Esophagus squamous epithelium (tissue), 4 donors: Measurements from ENCODE around the gene FAM187B.

Source experiments
- CTCF ChIP-seq, 6 experiments: fragments of 450-650 bp in 4 of 6; fragments of 200-600 bp in 2 of 6; sonication (generic) in 2 of 6; IDR thresholded peaks; one replicate each; pipeline ENCODE4 v1.5.1; 2016 to 2019; ENCODE audit warnings: antibody characterized with exemption in 6 of 6, mild to moderate bottlenecking in 4 of 6, moderate library complexity in 4 of 6
- POLR2A ChIP-seq, 4 donors: fragments of 450-650 bp; IDR thresholded peaks; one replicate each; pipeline ENCODE4 v1.6.1; 2017; ENCODE audit warnings: antibody characterized with exemption in 4 of 4, mild to moderate bottlenecking in 4 of 4, moderate library complexity in 3 of 4

DNA sequence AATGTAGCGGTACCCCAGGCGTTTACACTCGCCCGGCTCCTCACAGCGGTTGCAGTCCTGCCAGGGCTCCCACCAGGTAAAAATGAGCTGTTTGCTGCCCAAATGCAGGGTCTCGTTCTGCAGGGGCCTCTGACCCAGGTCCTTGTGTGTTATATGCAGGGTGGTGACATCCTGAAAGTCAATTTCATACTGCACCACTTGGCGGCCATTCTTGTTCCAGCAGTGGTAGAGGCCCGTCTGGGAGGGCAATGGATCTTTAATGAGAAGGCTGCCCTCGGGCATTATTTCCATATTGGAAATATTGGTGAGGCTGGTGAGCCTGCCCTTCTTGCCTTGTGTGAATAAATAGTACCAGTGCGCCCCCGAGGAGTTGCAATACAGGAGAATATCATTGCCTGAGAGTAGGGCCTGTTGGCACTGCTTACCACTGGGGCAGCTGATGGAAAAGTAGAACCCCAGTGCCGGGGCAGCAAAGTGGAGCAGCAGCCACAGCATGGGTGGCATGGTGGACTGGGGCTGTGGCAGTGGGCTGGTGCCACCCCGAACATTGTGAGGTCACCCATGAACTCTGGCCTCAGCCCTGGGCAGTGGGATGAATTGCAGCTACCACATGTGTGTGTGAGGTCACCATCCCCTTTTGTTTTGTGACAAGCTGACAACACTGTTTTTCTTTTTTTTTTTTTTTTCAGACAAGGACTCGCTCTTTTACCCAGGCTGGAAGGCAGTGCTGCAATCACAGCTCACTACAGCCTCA, at the start of gene FAM187B:
- TF ChIP-seq POLR2A (IDR thresholded peaks at IDR 0.05) (no peak), CTCF (IDR thresholded peaks at IDR 0.05) (no peak)
